VCaP (cell line): Measurements from ENCODE around the gene CABP7.

ENCODE experiments used
- H3K27ac ChIP-seq: fragments of 450-650 bp; 2 replicates; pipeline ENCODE4 v1.5.1; 2017
- CTCF ChIP-seq: fragments of 450-650 bp; conservative IDR thresholded peaks from 2 replicates; pipeline ENCODE4 v1.5.1; 2017; ENCODE audit warnings: mild to moderate bottlenecking, moderate library complexity

Gene CABP7

GRCh38 chr22:29695129-29695926 lies 24.5 kb upstream of the CABP7 start:
- TF ChIP-seq CTCF, result no peak
- no peak overlapping the region for H3K27ac ChIP-seq

DNA sequence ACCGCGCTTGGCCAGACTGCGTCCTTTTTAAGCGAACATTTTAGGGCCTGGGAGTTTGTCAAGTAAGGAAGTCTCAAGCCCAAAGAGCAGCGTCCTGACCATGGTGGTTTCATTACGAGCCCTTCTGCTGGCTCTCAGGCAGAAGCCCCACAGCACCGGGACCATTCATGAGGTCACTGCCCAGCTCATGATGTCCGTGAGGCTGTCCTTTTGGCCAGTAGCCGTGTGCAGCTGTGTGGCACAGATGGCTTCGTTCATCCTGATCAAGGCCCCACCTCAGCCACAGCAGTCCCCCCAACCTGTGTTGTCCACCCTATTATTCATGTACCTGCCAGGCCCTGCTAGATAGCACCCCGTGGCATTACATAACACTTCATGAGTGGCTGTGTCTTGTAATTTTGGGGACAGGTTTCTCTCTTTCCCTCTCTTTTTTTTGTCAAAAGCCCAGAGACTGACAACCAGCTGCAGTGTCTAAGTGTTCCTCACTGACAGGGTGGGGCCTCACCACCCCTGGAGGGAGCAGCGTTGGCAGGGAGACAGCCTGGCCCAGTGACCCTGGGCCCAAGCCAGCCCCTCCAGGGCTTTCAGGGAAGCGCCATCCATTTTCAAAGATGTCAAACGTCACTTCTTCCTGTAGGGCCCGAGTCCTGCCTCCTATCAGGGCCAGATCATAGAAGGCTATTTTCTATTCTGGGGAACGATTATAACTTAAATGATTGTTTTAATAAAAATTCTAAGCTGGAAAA lies 21.8 kb upstream of the CABP7 start:
- H3K27ac ChIP-seq, result no peak overlapping the region
- no peak for TF ChIP-seq CTCF

DNA sequence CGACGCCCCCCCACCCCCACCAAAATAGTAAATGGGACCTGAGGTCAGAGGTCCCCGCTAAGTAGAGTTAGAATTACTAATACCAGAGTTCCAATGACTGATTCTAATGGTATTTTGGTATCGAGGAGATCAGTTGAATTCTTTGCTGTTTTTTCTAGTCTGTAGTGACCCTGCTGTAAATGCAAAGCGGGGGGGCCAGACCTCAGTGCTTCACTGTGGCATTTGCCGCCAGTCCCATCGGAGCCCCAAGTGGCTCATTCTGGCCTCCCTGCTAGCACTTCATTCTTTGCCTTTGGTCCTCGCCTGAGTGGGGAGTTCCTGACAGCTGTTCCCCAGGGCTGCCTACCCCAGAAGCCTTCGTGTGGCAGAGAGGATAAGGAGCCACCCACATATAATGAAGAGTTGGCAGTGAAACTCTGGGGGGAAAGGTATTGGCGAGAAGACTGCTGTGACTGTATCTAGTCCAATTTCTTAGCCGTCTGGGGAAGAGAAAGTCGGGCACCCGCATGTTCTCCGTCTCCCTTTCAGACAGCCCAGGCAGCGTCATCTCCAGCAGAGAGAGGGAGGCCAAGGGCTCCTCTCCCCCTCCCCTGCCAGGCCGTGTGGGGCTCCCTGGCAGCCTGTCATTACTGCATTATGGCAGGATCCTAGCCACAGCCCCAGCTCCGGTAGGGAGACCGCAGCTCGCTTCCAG lies 19.4 kb upstream of the CABP7 start:
- peak overlapping the region; percentile 91 for H3K27ac ChIP-seq
- TF ChIP-seq CTCF, result no peak

DNA sequence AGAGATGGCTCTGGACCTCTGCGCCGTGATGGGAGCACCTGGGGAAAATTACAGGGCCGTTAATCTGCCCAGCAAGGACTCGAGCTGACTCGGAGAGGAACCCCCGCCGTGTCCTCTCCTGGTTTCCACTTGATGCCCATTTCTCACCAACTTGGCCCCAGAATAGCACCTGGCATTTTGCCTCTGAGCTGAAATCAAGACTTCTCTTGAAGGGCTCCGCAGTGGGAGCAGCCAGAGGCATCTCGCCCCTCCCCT lies 19.0 kb upstream of the CABP7 start:
- no peak for TF ChIP-seq CTCF
- H3K27ac ChIP-seq, result peak overlapping the region; percentile 91

DNA sequence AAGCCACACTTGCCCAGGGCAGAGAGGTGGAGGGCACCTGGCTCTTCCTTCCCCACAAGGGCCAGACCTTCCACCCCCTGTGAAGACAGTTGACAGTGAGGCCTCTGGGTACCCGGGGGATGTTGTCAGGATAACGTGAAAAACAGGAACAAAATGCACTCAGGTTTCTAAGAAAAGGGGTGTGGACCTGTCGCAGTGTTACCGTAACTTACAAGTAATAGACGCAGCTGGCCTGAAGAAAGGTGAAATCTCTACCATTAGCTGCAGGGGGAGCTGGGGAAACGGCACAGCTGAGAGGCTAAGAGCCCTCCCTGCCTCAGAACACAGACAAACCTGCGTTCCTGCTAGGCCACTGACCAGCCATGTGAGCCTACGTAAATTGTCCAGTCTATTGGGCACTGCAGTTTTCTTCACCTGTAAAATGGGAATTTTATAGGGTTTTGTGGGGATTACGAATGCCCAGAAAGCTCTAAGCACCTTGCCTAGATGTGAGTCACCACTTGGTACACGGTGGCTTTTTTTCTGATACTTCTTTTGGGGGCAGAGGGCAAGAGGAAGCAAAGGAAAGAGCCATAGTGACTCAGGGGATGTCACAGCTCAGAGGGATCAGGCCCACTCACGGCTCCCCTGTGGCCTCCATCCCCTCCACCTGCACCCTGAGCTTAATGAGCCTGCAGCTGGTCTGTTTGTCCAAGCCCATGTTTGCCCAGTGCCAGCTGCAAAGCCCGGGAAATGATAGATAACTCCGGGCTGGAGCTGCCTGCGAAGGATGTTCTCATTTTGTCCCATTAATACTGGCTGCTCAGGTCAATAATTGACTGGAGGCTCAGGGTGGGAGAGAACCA lies 18.4 kb upstream of the CABP7 start:
- H3K27ac ChIP-seq, result peak overlapping the region; percentile 91
- peak; percentile 63 for TF ChIP-seq CTCF

DNA sequence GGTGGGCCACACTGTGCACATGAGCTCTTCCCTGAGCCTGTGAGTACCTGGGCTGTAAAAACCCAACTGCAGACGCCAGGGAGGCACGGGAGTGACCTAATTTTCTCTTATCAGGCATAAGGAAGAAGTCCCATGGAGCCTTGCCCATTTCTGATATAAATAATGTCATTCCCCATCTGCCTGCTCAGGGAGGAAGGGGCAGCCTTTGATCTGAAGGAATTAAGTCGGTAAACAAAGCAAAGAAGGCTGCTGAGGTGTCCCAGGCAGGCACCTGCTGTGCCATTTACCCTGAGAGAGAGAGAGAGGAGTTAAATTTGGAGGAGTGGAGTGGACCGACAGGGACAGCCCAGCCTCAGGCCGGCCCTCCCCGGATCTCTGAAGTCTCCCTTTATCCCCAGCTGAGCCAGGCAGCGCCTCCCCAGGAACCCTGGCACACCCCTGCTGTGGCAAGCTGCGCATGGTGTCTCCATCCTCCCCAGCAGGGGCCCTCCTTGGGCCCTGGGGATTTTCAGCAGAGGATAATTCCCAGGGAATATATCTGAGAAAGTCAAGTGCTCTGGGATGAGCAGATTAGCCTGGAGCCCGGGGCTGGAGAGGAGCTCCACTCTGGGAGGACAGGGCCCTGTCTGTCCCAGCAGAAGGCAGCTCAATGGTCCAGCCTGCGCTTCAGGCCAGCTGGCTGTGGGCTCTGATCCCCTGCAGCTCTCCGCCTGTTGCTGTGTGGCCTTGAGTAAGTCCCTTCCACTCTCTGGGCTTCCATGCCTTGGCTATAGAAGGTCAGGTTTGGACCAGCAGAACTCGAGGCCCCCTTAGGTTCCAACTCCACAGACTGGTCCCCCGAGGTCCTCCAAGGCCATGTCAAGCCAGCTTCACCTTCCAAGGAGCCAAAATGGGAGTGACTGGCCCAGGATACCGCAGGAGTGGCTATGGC lies 17.5 kb upstream of the CABP7 start:
- peak; percentile 36 for TF ChIP-seq CTCF
- peak overlapping the region; percentile 91 for H3K27ac ChIP-seq
